A673 (cell line): ENCODE data around the gene MAOB.

ENCODE experiments used
- CTCF ChIP-seq: fragments of 300-800, 200-600 bp; sonication (generic); conservative IDR thresholded peaks from 2 replicates; pipeline ENCODE4 v1.5.1; 2017; ENCODE audit warnings: low read depth, mild to moderate bottlenecking, antibody characterized with exemption, low read length, moderate library complexity, mixed read lengths
- EZH2 ChIP-seq: fragments of 200-600 bp; sonication (generic); IDR thresholded peaks from 2 replicates; pipeline ENCODE4 v1.6.1; 2017; ENCODE audit warnings: borderline replicate concordance, low read depth, mild to moderate bottlenecking, mixed read lengths, antibody characterized with exemption, low read length; ENCODE audit not compliant: poor library complexity, severe bottlenecking

DNA sequence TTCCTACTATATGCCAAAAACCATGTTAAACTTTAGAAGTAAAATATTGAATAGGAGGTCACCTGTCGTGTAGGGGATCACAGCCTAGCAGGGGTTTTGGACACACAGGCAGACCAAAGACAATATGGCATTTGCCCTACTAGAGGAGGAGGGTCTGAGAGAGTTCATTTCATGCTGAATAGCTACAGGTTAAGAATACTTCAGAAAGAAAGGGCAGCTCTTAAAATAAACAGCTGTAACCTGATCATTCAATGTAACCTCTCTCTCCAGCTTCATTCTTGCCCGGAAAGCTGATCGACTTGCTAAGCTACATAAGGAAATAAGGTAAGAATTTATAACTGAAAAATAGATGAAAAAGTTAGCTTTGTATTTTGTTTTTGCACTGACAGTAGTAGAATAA lies 146.3 kb downstream of the MAOB start:
- TF ChIP-seq CTCF (no peak), EZH2 (no peak)
